ENCODE measurements around the gene FMNL2. TPM values are rescaled to one million over a fixed set of nuclear protein-coding genes. Genes with fewer than 3 reads are reported as not detected.

Gene FMNL2
- total and polyA plus RNA-seq, 4 experiments from 2014 or later, result 0.06 to 1.6 (median 0.94) TPM; not detected in 1

DNA sequence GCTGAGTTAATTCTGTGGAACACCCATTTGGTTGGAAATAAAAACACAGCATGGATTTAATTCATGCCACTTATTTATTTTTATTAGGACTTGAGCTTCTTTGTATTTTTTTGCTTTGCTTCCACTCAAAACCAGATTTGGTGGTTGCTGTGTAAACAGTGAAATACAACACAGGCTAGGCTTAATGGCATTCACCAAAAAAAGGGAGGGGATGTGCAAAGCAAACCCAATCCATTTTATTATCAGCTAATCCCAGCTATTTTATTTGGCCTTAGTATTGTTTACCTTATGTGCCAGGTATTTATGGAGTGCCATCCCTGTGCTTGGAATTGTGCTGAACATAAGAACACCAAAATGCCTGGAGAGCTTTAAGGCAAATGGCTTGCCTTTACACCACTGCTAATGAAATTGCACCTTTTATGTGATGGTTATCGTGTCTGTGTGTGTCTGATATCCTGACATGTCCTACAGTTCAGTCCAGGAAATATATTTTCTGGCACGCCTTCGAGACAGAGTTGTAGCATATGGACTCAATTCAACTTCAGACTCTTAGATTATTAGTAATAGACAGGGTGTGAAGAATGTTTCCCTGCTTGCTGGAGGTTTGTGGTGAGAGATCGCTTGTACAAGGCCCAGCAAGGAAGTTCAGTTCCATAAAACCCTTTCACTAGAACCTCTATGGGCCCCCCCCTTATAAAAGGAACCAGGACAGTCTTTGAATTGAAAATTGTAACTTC is 282.6 kb downstream of the FMNL2 start:
- Mint-ChIP-seq H3K27me3 (peaks cover 4% of the 10 kb centered on the region in 2 donors), H3K27ac (no peak overlapping the region), H3K36me3 (no peaks in the 10 kb centered on the region), H3K4me3 (no peak overlapping the region), H3K9me3 (peaks cover 0 to 2% (median 0%) of the 10 kb centered on the region in 8 donors), H3K4me1 (peaks cover 0 to 4% (median 0%) of the 10 kb centered on the region in 4 donors)
- Histone ChIP-seq H3K4me3 (ENCODE audit: low read length in 2 of 2) (no peak overlapping the region), H3K27me3 (ENCODE audit: insufficient read depth, low read length) (no peaks in the 10 kb centered on the region), H3K9me3 (ENCODE audit: control insufficient read depth in 1 of 2, low read length in 2 of 2) (no peaks in the 10 kb centered on the region), H3K27ac (ENCODE audit: low read depth, low read length) (no peak overlapping the region), H3K4me1 (ENCODE audit: insufficient read depth, low read length) (no peaks in the 10 kb centered on the region), H3K36me3 (ENCODE audit: insufficient read depth, low read length) (no peaks in the 10 kb centered on the region)
- ChIA-PET CTCF (ENCODE audit: partially characterized antibody) (interaction anchor here (2.3 kb wide), 1 partner anchor 18 kb away, joined by 12 read pairs; no protein-coding TSS in a partner anchor), POLR2A (ENCODE audit: partially characterized antibody) (no interaction called here)
- DNase-seq, result no peak
- intact Hi-C loops (cut with micrococcal nuclease), result no loop called here

DNA sequence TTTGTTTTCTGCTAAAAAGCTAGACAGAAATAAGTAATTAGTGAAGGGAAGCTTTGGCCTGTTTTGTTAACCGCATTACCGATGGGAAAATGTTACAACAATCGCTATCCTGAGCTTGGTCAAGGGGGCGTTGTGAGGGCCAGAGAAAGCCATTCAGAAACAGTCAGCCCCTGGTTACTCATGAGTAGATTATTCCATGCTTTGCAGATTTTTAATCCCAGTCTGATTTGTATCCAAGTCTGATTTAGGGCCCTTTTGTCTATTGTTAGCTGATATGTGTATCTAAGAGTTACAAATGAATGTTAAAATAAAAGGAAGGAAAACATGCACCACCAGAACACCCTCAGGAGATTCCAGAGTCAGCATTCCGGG is 283.2 kb downstream of the FMNL2 start:
- H3K4me3 Mint-ChIP-seq, result no peak overlapping the region
- peaks cover 0 to 2% (median 0%) of the 10 kb centered on the region in 8 donors for H3K9me3 Mint-ChIP-seq
- intact Hi-C loops (cut with micrococcal nuclease), result no loop called here
- Histone ChIP-seq H3K27ac (ENCODE audit: low read depth, low read length) (no peak overlapping the region), H3K9me3 (ENCODE audit: control insufficient read depth in 1 of 2, low read length in 2 of 2) (no peaks in the 10 kb centered on the region), H3K27me3 (ENCODE audit: insufficient read depth, low read length) (no peaks in the 10 kb centered on the region), H3K36me3 (ENCODE audit: insufficient read depth, low read length) (no peaks in the 10 kb centered on the region), H3K4me1 (ENCODE audit: insufficient read depth, low read length) (no peaks in the 10 kb centered on the region), H3K4me3 (ENCODE audit: low read length in 2 of 2) (no peak overlapping the region)
- DNase-seq, result no peak
- ChIA-PET POLR2A (ENCODE audit: partially characterized antibody) (no interaction called here), CTCF (ENCODE audit: partially characterized antibody) (interaction anchor here (2.3 kb wide), 1 partner anchor 17 kb away, joined by 12 read pairs; no protein-coding TSS in a partner anchor)
- H3K27me3 Mint-ChIP-seq, result peaks cover 4% of the 10 kb centered on the region in 2 donors
- H3K4me1 Mint-ChIP-seq, result no peaks in the 10 kb centered on the region
- H3K36me3 Mint-ChIP-seq, result no peaks in the 10 kb centered on the region
- H3K27ac Mint-ChIP-seq, result no peak overlapping the region

DNA sequence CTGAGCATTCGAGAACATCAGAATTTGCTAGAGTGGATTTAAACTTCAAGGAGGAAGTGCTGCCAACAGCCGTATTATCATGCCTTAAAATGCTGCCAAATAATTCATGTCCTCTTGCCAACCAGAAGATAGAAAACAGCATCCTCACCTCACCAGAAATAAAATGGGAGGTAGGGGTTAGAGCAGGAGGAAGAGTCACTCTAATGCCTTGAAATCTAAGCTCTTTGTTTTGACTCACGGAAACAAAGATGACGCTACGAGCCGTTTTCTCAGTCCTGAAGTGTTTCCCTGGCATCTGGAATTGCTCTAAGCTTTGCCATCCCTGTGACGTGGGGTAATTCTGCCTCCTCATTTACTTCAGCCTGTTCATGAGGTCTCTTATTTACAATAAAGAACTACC is 285.2 kb downstream of the FMNL2 start:
- Mint-ChIP-seq H3K9me3 (no peaks in the 10 kb centered on the region), H3K36me3 (no peaks in the 10 kb centered on the region), H3K27me3 (peaks cover 3 to 4% of the 10 kb centered on the region in 2 donors), H3K27ac (no peak overlapping the region), H3K4me3 (no peak overlapping the region), H3K4me1 (no peaks in the 10 kb centered on the region)
- H3K27ac ChIP-seq (ENCODE audit: low read depth, low read length), result no peak overlapping the region
- ChIA-PET POLR2A (ENCODE audit: partially characterized antibody) (no interaction called here), CTCF (ENCODE audit: partially characterized antibody) (interaction anchor here (0.7 kb wide), 1 partner anchor 15 kb away, joined by 3 read pairs; no protein-coding TSS in a partner anchor)
- H3K4me3 ChIP-seq (ENCODE audit: low read length in 2 of 2), result no peak overlapping the region
- no peaks in the 10 kb centered on the region for H3K27me3 ChIP-seq (ENCODE audit: insufficient read depth, low read length)
- intact Hi-C loops (cut with micrococcal nuclease), result no loop called here
- H3K4me1 ChIP-seq (ENCODE audit: insufficient read depth, low read length), result no peaks in the 10 kb centered on the region
- H3K36me3 ChIP-seq (ENCODE audit: insufficient read depth, low read length), result no peaks in the 10 kb centered on the region
- no peak for DNase-seq
- H3K9me3 ChIP-seq (ENCODE audit: control insufficient read depth in 1 of 2, low read length in 2 of 2), result no peaks in the 10 kb centered on the region

DNA sequence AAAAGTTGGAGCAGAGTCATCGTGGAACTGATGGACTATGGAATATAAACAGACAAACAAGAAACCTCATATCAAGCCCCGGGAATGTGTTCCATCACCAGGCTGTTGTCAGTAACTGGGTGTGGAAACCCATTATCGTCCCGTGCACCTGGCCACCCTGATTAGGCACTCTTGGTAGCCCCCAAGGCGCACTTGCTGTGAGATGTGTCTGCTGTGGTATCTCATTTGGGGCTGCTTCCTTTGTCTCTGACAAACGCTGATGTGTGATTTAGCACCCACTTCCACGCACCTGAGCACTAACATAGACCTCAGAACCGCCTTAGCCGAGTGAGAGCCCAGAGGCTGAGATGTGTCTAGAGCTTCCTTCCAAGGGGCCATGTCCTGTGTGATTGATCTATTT is 286.0 kb downstream of the FMNL2 start:
- H3K4me1 Mint-ChIP-seq, result no peaks in the 10 kb centered on the region
- H3K9me3 Mint-ChIP-seq, result no peaks in the 10 kb centered on the region
- Histone ChIP-seq H3K4me3 (ENCODE audit: low read length in 2 of 2) (no peak overlapping the region), H3K27ac (ENCODE audit: low read depth, low read length) (no peak overlapping the region), H3K27me3 (ENCODE audit: insufficient read depth, low read length) (no peaks in the 10 kb centered on the region), H3K36me3 (ENCODE audit: insufficient read depth, low read length) (no peaks in the 10 kb centered on the region), H3K4me1 (ENCODE audit: insufficient read depth, low read length) (no peaks in the 10 kb centered on the region), H3K9me3 (ENCODE audit: control insufficient read depth in 1 of 2, low read length in 2 of 2) (no peaks in the 10 kb centered on the region)
- H3K36me3 Mint-ChIP-seq, result no peaks in the 10 kb centered on the region
- H3K4me3 Mint-ChIP-seq, result no peak overlapping the region
- intact Hi-C loops (cut with micrococcal nuclease), result no loop called here
- no peak overlapping the region for H3K27ac Mint-ChIP-seq
- ChIA-PET POLR2A (ENCODE audit: partially characterized antibody) (no interaction called here), CTCF (ENCODE audit: partially characterized antibody) (no interaction called here)
- H3K27me3 Mint-ChIP-seq, result peaks cover 3 to 6% of the 10 kb centered on the region in 2 donors
- DNase-seq, result no peak

DNA sequence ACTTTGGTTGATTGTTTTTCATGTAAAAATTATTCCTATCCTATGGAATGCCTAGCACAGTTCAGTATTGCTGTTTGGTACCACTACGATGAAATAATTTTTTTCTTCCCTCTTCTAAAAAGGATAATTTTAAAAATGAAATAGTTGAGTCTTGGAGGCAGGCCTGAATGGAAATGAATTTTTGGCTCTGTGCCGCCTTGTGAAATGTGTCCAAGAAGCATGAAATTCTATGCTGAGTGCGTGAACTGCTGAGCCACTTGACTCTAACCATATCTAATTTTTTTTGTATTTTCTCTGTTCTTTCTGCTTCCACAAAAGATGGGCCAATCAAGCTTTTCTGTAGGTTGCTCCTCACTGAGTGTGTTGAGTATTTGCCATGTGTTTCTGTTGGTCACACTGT is 287.2 kb downstream of the FMNL2 start:
- no peak for DNase-seq
- Histone ChIP-seq H3K4me1 (ENCODE audit: insufficient read depth, low read length) (no peaks in the 10 kb centered on the region), H3K27ac (ENCODE audit: low read depth, low read length) (no peak overlapping the region), H3K9me3 (ENCODE audit: control insufficient read depth in 1 of 2, low read length in 2 of 2) (no peaks in the 10 kb centered on the region), H3K36me3 (ENCODE audit: insufficient read depth, low read length) (no peaks in the 10 kb centered on the region), H3K4me3 (ENCODE audit: low read length in 2 of 2) (no peak overlapping the region), H3K27me3 (ENCODE audit: insufficient read depth, low read length) (no peaks in the 10 kb centered on the region)
- ChIA-PET CTCF (ENCODE audit: partially characterized antibody) (no interaction called here), POLR2A (ENCODE audit: partially characterized antibody) (no interaction called here)
- Mint-ChIP-seq H3K9me3 (no peaks in the 10 kb centered on the region), H3K4me1 (no peaks in the 10 kb centered on the region), H3K27me3 (peaks cover 3 to 6% of the 10 kb centered on the region in 2 donors), H3K4me3 (no peak overlapping the region), H3K27ac (no peak overlapping the region), H3K36me3 (no peaks in the 10 kb centered on the region)
- intact Hi-C loops (cut with micrococcal nuclease), result no loop called here

DNA sequence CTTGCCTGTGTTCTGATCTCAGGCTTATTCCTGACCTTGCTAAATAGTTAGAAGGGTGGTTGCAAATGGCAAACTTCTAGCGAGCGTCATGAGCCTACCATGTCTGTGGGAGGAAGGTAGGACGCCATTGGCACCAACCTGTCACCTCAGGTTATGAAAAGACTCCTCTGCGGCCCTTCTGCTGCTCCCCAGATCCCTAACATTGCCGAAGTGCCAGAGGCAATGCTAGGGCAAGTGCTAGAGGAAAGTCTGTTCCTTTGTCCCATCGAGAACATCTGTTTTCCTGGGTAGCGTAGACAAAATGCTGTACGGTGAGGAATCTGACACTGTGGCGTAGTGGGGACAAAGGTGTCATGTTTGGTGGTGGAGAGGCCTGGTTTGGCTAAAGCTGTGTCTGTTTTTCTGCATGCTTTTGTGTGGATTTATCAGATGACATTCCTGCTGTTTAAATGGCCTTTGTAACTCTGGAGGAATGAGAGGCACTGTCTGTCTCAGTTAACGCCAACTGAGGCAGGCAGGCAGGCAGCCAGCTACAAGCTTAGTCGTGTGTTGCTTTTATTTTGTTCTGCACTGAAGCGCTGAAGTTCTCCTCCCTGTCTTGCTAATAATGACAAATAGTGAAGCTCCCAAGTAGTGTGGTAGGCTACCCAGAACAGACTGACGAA is 288.2 kb downstream of the FMNL2 start:
- peak overlapping the region in 1 of 7 donors; percentile 17 for H3K27ac Mint-ChIP-seq
- ChIA-PET CTCF (ENCODE audit: partially characterized antibody) (no interaction called here), POLR2A (ENCODE audit: partially characterized antibody) (no interaction called here)
- no peaks in the 10 kb centered on the region for H3K4me1 Mint-ChIP-seq
- H3K4me3 ChIP-seq (ENCODE audit: low read length in 2 of 2), result no peak overlapping the region
- no peak overlapping the region for H3K27ac ChIP-seq (ENCODE audit: low read depth, low read length)
- no peaks in the 10 kb centered on the region for H3K9me3 Mint-ChIP-seq
- H3K36me3 ChIP-seq (ENCODE audit: insufficient read depth, low read length), result no peaks in the 10 kb centered on the region
- H3K9me3 ChIP-seq (ENCODE audit: control insufficient read depth in 1 of 2, low read length in 2 of 2), result no peaks in the 10 kb centered on the region
- H3K4me1 ChIP-seq (ENCODE audit: insufficient read depth, low read length), result no peaks in the 10 kb centered on the region
- intact Hi-C loops (cut with micrococcal nuclease), result no loop called here
- no peaks in the 10 kb centered on the region for H3K36me3 Mint-ChIP-seq
- peaks cover 3 to 6% of the 10 kb centered on the region in 2 donors for H3K27me3 Mint-ChIP-seq
- H3K4me3 Mint-ChIP-seq, result no peak overlapping the region
- H3K27me3 ChIP-seq (ENCODE audit: insufficient read depth, low read length), result no peaks in the 10 kb centered on the region
- no peak for DNase-seq

DNA sequence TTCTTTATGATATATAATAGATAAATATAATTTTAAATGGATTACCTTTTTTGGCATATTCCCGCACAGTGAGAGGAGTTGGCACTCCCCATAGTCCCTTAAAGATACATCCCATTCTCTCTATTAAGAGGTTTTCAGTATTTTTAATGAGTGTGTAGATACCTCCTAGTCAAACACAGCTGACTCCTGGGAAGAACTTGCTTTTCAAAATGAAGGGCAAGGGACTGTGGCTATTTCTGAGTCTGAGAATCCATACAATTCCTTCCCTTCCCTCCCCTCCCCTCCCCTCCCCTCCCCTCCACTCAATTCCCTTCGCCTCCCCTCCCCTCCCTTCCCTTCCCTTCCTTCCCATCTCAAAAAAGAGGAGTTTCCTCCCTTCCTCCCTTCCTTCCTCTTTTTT is 288.8 kb downstream of the FMNL2 start:
- Histone ChIP-seq H3K36me3 (ENCODE audit: insufficient read depth, low read length) (no peaks in the 10 kb centered on the region), H3K27me3 (ENCODE audit: insufficient read depth, low read length) (no peaks in the 10 kb centered on the region), H3K27ac (ENCODE audit: low read depth, low read length) (no peak overlapping the region), H3K4me1 (ENCODE audit: insufficient read depth, low read length) (no peaks in the 10 kb centered on the region), H3K4me3 (ENCODE audit: low read length in 2 of 2) (no peak overlapping the region), H3K9me3 (ENCODE audit: control insufficient read depth in 1 of 2, low read length in 2 of 2) (no peaks in the 10 kb centered on the region)
- Mint-ChIP-seq H3K4me1 (no peaks in the 10 kb centered on the region), H3K36me3 (no peaks in the 10 kb centered on the region), H3K27me3 (peaks cover 3 to 6% of the 10 kb centered on the region in 2 donors), H3K9me3 (no peaks in the 10 kb centered on the region), H3K4me3 (no peak overlapping the region), H3K27ac (no peak overlapping the region)
- intact Hi-C loops (cut with micrococcal nuclease), result no loop called here
- ChIA-PET POLR2A (ENCODE audit: partially characterized antibody) (no interaction called here), CTCF (ENCODE audit: partially characterized antibody) (no interaction called here)
- no peak for DNase-seq

Data from CD4-positive, alpha-beta memory T cell (primary cell).